Activated T-cell treated with anti-CD3 and anti-CD28 coated beads for 4 hours (primary cell): Measurements from ENCODE around the gene TFAP2C.
"Not testable (repeated sequence)": the region's sequence is repeated elsewhere in the genome, so short reads cannot be mapped to it uniquely, and the experiment has no call there.

Experiments
- DNase-seq: peaks from one replicate; pipeline ENCODE4 v3.0.0-alpha.2; 2020

The TFAP2C gene

DNA sequence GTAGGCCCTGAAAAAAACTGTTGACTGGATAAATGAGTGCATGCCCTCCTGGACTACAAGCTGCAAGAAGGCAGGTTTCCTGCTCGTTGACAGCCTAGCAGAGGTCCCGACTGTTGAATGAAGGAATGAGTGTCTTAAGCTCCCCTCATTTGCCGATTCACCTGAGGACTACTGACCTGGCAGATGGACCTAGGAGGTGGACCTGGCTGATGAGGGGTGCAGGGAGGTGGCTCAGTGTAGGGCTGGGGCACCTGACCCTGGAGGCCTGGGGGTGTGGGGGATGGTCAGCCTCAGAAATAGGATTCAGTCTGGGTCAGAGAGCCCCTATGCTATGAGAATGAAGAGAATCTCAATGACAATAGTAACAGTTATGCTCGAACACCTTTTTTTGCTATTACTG, 11.6 kb upstream of the TFAP2C start:
- no peak for DNase-seq

DNA sequence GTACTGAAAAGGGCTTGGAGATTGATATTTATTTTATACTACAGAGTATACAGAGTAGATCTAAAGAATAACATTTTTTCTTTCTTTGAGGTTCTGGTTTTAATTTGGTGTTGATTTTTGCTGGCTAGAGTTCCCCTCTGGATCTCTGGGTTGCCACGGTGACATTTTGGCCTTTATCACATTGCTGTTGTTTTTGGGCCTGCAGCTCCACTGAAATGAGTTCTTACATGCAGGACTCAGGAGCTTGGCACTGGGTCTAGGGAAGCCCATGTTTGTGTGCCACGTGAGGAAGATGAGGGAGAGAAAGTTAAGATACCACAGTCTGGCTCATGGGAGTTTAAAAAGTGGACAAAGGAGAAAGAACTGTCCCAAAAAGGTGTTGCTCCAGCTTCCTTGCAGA, 7.4 kb upstream of the TFAP2C start:
- DNase-seq = no peak

GRCh38 chr20:56623930-56624329, 5.2 kb upstream of the TFAP2C start:
- not testable (repeated sequence) for DNase-seq

- DNase-seq = no peak
Observed at GRCh38 chr20:56624786-56625681, 4.1 kb upstream of the TFAP2C start.

DNA sequence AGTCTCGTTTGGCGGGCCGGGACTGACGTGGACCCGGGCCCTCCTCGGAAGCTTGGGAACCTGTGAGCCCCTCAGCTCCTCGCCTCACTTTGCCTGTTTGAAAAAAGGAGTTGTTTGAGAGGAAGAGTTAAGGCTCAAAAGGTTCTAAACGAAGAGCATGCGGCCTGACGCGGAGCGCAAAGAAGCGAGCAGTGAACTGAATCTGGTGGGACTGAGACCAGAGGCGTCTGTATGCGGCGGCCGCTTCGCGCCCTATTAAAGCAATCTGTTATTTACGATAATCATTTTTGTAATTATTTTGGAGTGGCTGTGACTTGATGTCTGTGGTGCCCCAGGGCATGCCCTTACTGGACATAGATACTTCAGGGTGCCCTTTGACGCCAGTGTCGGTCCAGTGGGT, 3.3 kb upstream of the TFAP2C start:
- DNase-seq = no peak

DNA sequence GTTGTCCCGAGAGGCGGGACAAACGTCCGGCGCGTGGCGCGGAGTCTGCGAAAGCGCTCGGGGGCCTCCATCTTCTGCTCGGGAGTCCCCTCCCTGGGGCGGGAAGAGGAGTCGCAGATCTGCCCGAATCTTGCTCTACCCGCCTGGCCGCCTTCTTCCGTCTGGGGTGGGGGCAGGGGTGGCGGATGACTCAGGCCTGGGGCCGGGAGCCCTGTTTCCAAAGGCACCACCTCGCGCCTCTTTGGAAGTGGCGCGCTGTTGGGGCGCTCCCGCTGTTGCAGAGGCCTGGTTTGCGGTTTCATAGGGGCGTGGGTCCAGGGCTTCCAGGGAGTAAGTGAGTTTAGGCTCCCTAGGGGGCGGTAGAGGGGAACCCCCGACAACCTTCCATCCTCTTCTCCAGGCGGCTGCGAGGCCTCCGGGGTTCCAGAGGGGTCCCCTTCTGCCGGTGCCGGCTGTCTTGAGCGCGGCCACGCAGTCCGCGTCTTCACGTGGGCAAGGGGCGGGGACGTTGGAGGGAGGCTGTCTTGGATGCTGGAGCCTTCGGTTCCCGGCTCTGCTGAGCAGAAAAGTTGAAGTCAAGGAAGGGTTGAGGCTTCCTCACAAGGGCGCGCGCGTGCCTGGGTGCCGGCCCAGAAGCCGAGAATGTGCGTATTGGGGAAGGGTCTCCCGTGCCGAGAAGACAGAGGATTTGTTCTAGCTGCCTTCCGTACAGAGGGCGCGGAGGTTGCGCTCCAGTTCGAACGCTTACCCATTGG, 2.6 kb upstream of the TFAP2C start:
- DNase-seq = no peak

DNA sequence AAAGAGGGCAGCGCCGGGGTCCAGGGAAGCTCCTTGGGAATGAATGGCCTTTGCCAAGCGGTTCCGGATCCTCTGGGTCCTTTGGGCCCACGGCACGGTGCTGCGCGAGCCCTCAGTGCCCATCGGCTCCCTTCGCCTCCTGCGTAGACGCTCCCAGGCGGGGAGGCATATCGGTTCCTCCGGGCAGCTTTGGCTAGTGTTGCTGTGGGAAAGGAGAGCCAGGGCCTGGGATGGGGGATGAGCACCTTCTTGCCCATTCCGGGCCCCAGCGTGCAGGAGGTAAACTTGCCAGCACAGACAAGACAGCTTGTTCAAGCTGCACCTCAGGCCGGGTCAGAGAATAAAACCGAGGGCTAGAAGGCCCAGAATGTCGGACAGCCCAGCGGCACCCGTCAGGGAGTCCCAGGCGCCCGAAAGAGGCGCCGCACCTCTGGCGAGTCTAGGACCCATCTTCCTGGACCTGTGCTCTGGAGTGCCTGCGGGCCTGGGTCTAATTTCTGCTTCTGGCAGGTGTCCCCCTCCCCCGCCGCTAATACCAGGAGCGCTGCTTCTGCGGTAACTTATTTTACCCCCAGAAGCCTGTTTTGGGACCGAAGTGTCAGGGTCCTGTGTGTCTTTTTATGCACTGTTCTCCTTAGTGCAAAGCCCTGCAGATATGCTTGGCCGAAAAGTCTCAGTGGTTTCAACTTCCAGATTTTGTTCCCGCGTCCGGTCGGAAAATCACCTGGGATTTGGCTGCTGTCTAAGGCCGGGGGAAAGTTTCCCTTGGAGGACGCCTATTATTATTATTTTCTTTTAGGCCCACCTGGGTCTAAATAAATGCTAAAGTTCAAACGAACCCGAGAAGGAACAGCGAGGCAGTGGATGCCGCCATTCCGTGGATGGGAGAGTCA, 1.7 kb upstream of the TFAP2C start:
- no peak for DNase-seq

GRCh38 chr20:56628015-56628872, 862 bp upstream of the TFAP2C start:
- no peak for DNase-seq

DNA sequence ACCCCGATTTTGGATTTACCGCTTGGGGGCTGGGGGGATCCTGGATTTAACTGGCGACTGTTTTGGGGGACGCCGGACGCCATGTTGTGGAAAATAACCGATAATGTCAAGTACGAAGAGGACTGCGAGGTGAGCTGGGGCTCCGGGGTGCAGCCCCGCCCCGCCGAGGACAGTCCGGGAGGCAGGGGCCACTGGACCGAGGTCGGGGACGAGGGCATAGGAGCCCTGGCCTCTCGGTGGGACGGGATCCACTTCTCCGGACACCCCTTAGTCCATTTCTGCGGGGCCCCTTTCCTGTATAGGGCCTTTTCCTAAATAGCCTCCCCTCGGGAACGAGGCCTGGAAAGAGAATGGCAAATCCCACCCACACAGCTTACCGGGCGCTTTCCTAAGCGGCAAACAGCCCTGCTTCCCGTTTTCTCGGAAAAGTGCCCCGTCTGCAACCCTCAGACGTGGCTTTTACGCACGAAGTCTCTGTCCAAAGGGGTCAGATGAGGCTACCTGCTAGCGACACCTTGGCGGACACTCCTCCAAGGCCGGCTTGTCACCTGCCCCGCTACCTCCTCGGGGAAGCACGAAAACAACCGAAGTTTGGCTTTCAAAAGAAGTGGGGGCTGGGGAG, 469 bp downstream of the TFAP2C start:
- no peak for DNase-seq

DNA sequence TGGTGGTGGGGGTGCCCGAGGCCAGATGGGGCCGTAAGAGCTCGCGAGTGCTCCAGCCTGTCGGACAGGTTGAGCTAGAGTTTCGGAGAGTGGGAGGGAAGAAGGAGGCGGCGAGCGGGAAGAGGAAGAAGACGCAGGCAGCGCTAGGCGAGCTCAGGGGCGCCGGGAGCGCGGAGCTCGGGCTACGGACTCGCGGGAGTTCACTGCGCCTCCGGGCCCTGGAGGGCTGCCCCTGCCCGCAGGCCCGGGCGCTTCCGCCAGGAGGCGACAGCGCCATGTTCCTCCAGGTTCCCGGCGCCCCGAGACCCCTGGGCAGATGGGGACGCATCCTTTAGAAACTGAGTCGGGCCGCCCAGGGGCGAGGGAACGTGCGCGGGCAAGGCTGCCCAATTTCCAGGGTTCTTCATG, 984 bp downstream of the TFAP2C start:
- no peak for DNase-seq

GRCh38 chr20:56630506-56631317, 1.6 kb downstream of the TFAP2C start:
- no peak for DNase-seq

DNA sequence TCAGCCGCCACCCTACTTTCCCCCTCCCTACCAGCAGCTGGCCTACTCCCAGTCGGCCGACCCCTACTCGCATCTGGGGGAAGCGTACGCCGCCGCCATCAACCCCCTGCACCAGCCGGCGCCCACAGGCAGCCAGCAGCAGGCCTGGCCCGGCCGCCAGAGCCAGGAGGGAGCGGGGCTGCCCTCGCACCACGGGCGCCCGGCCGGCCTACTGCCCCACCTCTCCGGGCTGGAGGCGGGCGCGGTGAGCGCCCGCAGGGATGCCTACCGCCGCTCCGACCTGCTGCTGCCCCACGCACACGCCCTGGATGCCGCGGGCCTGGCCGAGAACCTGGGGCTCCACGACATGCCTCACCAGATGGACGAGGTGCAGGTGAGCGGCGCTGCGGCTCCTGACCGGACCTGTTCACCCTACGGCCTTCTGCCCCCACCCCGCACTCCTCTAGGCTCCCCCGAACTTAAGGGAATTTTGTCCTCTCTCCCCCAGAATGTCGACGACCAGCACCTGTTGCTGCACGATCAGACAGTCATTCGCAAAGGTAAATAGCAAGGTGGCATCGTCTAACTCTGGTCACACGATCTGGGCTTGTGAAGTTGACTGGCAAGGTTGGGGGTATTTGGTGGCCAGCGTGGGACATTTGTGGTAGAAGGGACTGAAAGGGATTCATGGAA, 2.3 kb downstream of the TFAP2C start:
- no peak for DNase-seq

GRCh38 chr20:56631990-56632327, 2.9 kb downstream of the TFAP2C start:
- DNase-seq = no peak

GRCh38 chr20:56634307-56634706, 5.2 kb downstream of the TFAP2C start:
- no peak for DNase-seq

DNA sequence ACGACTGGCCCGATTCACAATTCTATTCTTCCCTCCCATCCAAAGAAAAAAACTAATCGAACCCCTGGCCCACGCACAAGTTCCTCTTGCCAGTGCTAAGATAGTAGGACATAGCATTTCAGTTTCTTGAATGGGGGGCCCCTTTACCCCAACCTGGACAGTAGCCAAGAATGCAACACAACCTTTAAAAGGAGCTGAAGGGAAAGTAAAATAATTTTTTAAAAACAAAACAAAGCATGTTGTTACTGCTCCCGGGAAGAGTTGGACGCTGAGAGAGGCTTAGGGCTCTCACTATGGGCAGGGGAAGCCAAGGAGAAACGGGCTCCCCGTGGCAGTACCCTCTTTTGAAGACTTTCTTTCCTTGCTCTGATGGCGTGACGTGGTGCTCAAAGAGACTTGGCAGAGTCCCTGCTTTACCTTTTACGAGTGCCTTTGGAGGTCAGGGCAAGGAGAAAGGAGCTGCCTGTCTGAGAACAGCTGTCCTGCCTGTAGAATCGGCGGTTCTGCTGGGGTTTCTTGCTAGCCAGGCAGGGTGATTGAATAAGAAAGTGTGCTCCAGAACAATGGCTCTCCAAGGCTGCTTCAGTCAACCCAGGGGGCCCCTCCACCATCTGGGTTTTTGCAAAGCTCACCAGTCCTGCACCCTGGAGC, 5.8 kb downstream of the TFAP2C start:
- DNase-seq = no peak

GRCh38 chr20:56636716-56637115, 7.6 kb downstream of the TFAP2C start:
- DNase-seq = no peak

- no peak for DNase-seq
Observed at GRCh38 chr20:56637576-56637975, 8.5 kb downstream of the TFAP2C start.

- no peak for DNase-seq
Observed at GRCh38 chr20:56646599-56646998, 17.5 kb downstream of the TFAP2C start.

DNA sequence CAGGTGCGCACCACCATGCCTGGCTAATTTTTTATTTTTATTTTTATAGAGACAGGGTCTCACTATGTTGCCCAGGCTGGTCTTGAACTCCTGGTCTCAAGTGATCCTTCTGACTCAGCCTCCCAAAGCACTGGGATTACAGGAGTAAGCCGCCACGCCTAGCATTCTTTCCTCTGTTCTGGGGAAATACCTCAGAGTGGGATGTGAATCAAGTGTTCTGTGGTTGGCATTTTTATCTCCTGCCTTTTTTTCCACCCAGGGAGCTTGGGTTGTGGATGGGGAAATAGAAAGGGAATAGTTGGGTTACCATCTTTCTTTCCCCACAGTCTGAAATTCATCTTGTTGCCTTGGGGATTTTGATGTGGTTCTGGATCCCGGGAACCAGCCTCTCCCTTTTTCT, 24.1 kb downstream of the TFAP2C start:
- DNase-seq = no peak

- DNase-seq = no peak
Observed at GRCh38 chr20:56656632-56657031, 27.5 kb downstream of the TFAP2C start.
